Embryonic facial prominence (tissue), 1 donor: ENCODE results near the gene PTPRO.

Source experiments
- DNase-seq: peaks from one replicate; pipeline ENCODE4 v3.0.0-alpha.2; 2016; ENCODE audit errors: extremely low spot score

PTPRO gene

GRCh38 chr12:15646581-15646980 is 324.3 kb downstream of the PTPRO start:
- DNase-seq: no peak
